Large intestine (tissue), 3 donors: ENCODE measurements around the gene AXL. TPM values are rescaled to one million over a fixed set of nuclear protein-coding genes. Genes with fewer than 3 reads are reported as not detected.
"Not testable (repeated sequence)": the region's sequence is repeated elsewhere in the genome, so short reads cannot be mapped to it uniquely, and the experiment has no call there.

Experiments used
- DNase-seq, 2 donors: peaks; one replicate each; pipeline versions ENCODE4 v3.0.0 to v3.0.0-alpha.2; 2013
- H3K27ac ChIP-seq: one replicate; pipeline ENCODE4 v1.5.1; 2013; ENCODE audit warnings: low read length
- H3K27me3 ChIP-seq: 2 replicates; pipeline ENCODE4 v1.6.1; 2013; ENCODE audit warnings: low read length; ENCODE audit not compliant: control insufficient read depth, insufficient read depth
- H3K36me3 ChIP-seq: 2 replicates; pipeline ENCODE4 v1.6.1; 2013; ENCODE audit warnings: low read length; ENCODE audit not compliant: control insufficient read depth, insufficient read depth
- H3K4me1 ChIP-seq: one replicate; pipeline ENCODE4 v1.6.1; 2013; ENCODE audit warnings: low read length; ENCODE audit not compliant: control insufficient read depth, insufficient read depth
- H3K4me3 ChIP-seq: one replicate; pipeline ENCODE4 v1.5.1; 2013; ENCODE audit warnings: low read length
- H3K9me3 ChIP-seq: one replicate; pipeline ENCODE4 v1.6.1; 2013; ENCODE audit warnings: mild to moderate bottlenecking, low read depth, low read length, moderate library complexity; ENCODE audit not compliant: control insufficient read depth
- WGBS: methylation state at CpG from one replicate; pipeline ENCODE4 v1.1.5; 2013; ENCODE audit warnings: low lambda C conversion rate; ENCODE audit not compliant: insufficient coverage; 5-methylcytosine and 5-hydroxymethylcytosine counted together
- polyA plus RNA-seq: library from polyadenylated mRNA; unstranded; fragments of 120-200 nt; gene quantifications from one replicate; pipeline ENCODE4 v1.2.1, GENCODE V29; 2013

AXL gene
- polyA plus RNA-seq, 1 donor: 16.0 TPM

DNA sequence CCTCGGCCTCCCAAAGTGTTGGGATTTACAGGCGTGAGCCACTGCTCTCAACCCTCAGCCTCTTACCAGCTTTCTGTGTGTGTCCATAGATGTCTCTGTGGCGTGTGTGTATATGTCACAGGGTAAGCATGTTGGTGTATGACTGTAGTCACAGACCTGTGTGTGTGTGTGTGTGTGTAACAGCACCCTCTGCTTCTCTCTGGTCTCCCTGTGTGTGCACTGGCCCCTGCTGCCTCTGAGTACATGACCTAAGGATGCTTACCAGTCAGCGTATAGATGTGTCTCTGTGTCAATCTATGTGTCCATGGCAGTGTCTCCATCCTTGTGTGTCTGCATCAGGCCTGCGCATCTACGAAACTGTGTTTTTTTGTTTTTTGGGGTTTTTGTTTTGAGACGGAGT is 5.6 kb downstream of the AXL start:
- no peak overlapping the region for H3K27ac ChIP-seq

DNA sequence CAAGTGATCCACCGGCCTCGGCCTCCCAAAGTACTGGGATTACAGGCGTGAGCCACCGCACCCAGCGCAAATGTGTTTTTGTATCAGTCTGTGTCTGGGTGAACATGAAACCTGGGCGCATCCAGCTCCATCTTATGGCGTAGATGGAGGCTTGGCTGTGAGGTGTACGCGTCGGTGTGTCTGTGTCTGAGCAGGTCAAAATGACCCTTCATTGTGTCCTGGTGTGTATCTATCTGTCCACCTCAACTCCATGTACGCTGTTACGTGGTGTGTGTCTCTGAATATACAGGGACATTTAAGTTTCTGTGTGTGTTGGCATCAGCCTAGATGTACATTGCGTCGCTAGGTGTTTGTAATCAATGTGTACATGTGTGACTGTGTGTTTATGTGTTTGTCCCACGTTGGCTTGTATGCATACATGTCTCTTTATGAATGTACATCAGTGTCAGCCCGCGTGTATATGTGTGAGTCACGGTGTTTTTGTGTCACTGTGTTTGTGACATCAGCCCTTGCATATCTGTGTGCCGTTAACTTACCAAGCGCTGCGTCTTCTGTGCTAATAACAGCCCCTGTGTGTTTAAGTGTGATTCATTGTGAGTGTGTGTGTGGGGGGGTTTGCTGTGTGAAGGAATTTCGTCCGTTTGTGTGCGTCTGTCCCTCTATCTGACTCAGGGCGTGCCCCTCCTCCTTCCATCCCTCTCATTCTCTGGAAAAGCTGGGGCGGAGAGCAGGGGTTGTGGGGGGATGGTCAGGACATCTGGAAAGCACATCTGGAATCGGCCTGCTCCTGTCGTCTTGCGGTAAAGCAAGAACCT is 6.4 kb downstream of the AXL start:
- Histone ChIP-seq H3K27ac (peak overlapping the region; percentile 70), H3K4me1 (peaks cover 15% of the 10 kb centered on the region), H3K36me3 (peaks cover 5% of the 10 kb centered on the region), H3K9me3 (no peaks in the 10 kb centered on the region), H3K4me3 (peak overlapping the region; percentile 51), H3K27me3 (peaks cover 2% of the 10 kb centered on the region)
- peak; percentile 62 to 80 for DNase-seq
- WGBS: no CpG with 5 or more reads among the region's 29 CpGs

More for the DNA sequence above, 5.6 kb downstream of the AXL start:
- no peak for DNase-seq
- peaks cover 5% of the 10 kb centered on the region for H3K36me3 ChIP-seq
- no peak overlapping the region for H3K4me3 ChIP-seq
- H3K27me3 ChIP-seq: peaks cover 10% of the 10 kb centered on the region
- H3K9me3 ChIP-seq: no peaks in the 10 kb centered on the region
- H3K4me1 ChIP-seq: peaks cover 20% of the 10 kb centered on the region
- 100% methylated on average over 1 of the region's 7 CpGs for WGBS

DNA sequence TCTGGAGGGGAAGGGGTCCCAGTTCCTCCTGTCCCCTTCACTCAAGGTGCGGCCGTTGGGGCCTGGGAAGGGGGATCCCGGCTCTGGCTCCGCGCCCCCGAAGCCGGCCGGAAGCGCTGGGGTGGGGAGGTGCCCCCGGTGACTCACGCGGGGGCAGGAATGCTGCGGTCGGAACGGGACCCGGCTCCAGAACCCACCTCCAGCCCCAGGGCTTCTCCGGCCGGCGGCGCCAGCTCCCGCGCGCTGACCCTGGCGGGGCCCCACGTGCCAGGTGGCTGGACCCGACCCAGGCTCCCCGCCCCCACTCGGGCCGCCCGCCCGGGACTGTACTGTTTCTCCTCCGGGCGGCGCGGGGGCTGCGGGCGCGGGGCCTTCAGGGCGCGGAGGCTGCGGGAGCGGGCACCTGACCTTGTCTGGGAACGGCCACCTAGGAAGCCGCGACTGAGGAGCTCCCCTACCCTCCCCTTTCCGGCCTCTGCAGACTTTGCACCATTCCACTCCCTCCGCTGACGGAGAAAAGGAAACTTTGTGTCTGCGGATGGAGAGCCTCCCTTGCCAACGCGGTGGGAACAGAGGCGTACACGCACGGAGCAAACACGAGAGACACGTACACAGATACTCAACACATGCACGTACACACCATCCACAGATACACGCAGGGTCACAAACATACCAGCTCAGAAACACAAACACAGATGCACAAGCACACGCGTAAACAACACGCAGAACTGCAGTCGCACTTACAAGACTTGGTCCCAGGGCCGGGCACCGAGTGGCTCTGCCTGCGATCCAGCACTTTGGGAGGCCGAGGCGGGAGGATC is 7.2 kb downstream of the AXL start:
- DNase-seq: peak; percentile 91 to 96
- Histone ChIP-seq H3K4me3 (peak overlapping the region; percentile 51), H3K9me3 (no peaks in the 10 kb centered on the region), H3K4me1 (peaks cover 15% of the 10 kb centered on the region), H3K27ac (peak overlapping the region; percentile 70), H3K27me3 (no peaks in the 10 kb centered on the region), H3K36me3 (peaks cover 3% of the 10 kb centered on the region)
- WGBS: no CpG with 5 or more reads among the region's 67 CpGs

DNA sequence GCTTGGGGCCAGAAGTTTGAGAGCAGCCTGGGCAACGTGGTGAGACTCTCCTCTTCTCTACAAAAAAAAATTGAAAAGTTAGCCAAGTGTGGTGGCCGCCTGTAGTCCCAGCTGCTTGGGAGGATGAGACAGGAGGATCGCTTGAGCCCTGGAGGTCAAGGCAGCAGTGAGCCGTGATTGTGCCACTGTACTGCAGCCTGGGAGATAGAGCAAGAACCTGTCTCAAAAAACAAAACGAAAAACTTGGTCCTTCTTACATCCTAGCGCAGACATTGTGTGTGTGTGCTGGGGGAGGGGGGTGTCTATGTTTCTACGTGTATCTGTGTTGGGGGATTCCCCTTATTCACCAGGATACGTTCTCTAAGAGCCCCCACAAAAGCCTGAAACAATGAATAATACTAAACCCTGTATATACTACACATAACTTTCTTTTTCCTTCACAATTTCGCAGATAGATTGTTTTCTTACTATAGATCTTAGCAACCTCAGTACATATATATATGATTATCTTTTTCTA is 7.9 kb downstream of the AXL start:
- Histone ChIP-seq H3K27ac (peak overlapping the region; percentile 70), H3K36me3 (no peaks in the 10 kb centered on the region), H3K4me1 (peaks cover 15% of the 10 kb centered on the region), H3K9me3 (no peaks in the 10 kb centered on the region), H3K27me3 (no peaks in the 10 kb centered on the region), H3K4me3 (peak overlapping the region; percentile 51)
- DNase-seq: no peak
- 56% methylated on average over 2 of the region's 9 CpGs for WGBS

DNA sequence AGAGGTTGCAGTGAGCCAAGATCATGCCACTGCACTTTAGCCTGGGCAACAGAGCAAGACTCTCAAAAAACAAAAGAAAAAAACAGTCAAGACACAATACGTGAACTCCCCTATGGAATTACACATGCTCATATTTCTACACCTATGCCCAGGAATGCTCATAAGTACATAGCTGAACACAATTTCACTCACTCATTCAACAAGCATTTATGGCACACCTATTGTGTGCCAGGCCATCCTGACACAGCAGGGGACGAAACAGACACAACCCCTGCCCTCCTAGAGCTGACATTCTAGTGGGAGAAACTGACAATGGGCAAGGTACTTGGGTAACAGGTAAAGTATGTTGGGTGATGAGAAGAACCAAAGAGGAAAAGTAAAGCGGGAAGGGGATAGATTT is 9.5 kb downstream of the AXL start:
- no CpG with 5 or more reads among the region's 3 CpGs for WGBS
- H3K27me3 ChIP-seq: no peaks in the 10 kb centered on the region
- H3K4me3 ChIP-seq: no peak overlapping the region
- no peak overlapping the region for H3K27ac ChIP-seq
- no peaks in the 10 kb centered on the region for H3K9me3 ChIP-seq
- no peak for DNase-seq
- peaks cover 15% of the 10 kb centered on the region for H3K4me1 ChIP-seq
- no peaks in the 10 kb centered on the region for H3K36me3 ChIP-seq

DNA sequence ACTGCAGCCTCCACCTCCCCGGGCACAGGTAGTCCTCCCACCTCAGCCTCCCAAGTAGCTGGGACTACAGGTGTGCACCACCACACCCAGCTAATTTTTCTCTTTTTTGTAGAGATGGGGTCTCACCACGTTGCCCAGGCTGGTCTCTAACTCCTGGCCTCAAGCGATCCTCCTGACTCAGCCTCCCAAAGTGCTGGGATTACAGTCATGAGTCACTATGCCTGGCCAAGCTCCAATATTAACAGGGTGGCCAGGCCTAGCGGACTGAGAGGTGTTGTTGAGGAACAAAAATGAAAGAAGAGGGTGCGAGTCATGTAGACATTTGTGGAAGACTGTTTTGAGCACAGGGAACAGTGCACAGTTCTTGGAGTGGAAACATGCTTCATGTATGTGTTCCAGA is 10.3 kb downstream of the AXL start:
- not testable (repeated sequence) for H3K27ac ChIP-seq, H3K36me3 ChIP-seq, DNase-seq, H3K9me3 ChIP-seq, H3K4me3 ChIP-seq, H3K27me3 ChIP-seq
- peaks cover 15% of the 10 kb centered on the region for H3K4me1 ChIP-seq
- WGBS: no CpG with 5 or more reads among the region's 5 CpGs

DNA sequence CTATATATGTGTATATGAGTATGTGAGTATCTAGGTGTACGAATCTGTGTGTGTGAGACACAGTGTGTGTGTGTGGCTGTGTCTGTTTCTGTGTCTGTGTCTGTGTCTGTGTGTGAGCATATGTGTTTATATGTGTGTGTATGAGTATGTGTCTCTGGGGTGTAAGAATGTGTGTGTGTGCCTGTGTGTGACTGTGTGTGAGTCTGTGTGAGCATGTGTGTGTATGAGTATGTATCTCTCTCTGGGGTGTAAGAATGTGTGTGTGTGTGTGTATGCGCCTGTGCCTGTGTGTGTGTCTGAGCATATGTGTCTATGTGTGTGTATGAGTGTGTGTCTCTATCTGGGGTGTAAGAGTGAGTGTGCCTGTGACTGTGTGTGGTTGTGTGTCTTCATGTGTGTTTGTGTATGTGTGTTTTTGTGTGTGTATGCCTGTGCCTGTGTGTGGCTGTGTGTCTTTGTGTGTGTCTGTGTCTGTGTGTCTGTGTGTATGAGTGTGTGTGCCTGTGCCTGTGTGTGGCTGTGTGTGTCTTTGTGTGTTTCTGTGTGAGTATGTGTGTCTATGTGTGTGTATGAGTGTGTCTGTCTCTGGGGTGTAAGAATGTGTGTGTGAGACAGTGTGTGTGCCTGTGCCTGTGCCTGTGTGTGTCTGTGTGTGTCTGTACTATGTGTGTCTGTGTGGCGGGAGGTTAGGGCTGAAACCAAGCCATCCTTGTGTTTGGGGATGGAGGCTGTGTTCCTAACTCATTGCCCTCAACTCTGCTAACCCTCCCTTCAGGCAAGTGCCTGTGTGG is 11.2 kb downstream of the AXL start:
- peaks cover 15% of the 10 kb centered on the region for H3K4me1 ChIP-seq
- H3K27ac ChIP-seq: no peak overlapping the region
- H3K36me3 ChIP-seq: no peaks in the 10 kb centered on the region
- H3K4me3 ChIP-seq: no peak overlapping the region
- WGBS: no CpG with 5 or more reads among the region's 3 CpGs
- no peak for DNase-seq
- no peaks in the 10 kb centered on the region for H3K9me3 ChIP-seq
- no peaks in the 10 kb centered on the region for H3K27me3 ChIP-seq

DNA sequence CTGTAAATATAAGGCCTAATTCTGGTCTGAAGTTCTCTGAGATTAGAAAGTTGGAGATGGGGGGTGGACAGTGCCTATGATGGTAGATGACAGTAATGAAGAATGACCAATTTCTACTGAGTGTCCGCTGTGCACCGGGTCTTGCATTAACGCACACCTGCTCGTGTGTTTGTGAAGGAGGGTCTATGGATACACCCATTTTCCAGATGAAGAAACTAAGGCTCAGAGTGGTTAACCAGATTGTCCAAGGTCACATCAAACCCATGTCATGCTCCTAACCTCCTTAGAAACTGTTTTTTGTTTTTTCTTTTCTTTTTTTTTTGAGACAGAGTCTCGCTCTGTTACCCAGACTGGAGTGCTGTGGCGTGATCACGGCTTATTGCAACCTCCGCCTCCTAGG is 13.7 kb downstream of the AXL start:
- no peak overlapping the region for H3K4me3 ChIP-seq
- 100% methylated on average over 1 of the region's 8 CpGs for WGBS
- H3K4me1 ChIP-seq: no peaks in the 10 kb centered on the region
- H3K9me3 ChIP-seq: no peaks in the 10 kb centered on the region
- DNase-seq: no peak
- H3K36me3 ChIP-seq: no peaks in the 10 kb centered on the region
- H3K27ac ChIP-seq: no peak overlapping the region
- H3K27me3 ChIP-seq: no peaks in the 10 kb centered on the region

DNA sequence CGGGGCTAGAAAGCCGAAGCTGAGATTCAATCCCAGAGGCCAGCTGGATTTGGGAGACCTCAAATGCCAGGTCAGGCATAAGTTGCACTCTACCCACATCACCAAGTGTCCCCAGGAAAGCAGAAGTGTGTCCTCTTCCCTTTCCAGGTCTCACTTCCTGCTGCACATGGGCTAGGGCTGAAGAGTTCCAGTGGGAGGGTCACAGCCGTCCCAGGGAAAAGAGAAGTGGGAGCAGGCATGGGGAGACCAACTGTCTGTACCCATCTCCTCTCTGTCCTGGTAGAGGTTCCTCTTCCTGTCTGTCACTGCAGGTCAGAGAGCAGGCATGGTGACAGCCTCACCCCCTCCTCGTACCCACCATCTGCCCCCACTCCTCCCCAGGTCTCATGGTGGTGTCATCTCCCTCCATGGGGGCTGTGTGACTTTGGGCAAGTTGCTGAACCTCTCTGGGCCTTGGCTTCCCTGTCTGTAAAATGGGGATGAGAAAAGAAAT is 14.8 kb downstream of the AXL start:
- Histone ChIP-seq H3K4me1 (no peaks in the 10 kb centered on the region), H3K27ac (no peak overlapping the region), H3K27me3 (no peaks in the 10 kb centered on the region), H3K36me3 (peaks cover 4% of the 10 kb centered on the region), H3K4me3 (no peak overlapping the region), H3K9me3 (no peaks in the 10 kb centered on the region)
- no CpG with 5 or more reads among the region's 4 CpGs for WGBS
- DNase-seq: no peak
